Muscle layer of colon (tissue), 2 donors: ENCODE measurements around the gene ARPP21.

ENCODE experiments used
- H3K27ac ChIP-seq: one replicate; pipeline ENCODE4 v1.7.0; 2013; ENCODE audit warnings: low read depth, mild to moderate bottlenecking, low read length, moderate library complexity
- H3K27me3 ChIP-seq, 2 donors: one replicate each; pipeline ENCODE4 v1.7.0; 2013; ENCODE audit warnings: low read length in 2 of 2, mild to moderate bottlenecking in 2 of 2; ENCODE audit not compliant: insufficient read depth in 2 of 2, control insufficient read depth in 1 of 2
- H3K36me3 ChIP-seq: one replicate; pipeline ENCODE4 v1.7.0; 2013; ENCODE audit warnings: mild to moderate bottlenecking, low read length; ENCODE audit not compliant: insufficient read depth
- H3K4me1 ChIP-seq: one replicate; pipeline ENCODE4 v1.7.0; 2013; ENCODE audit warnings: mild to moderate bottlenecking, low read length; ENCODE audit not compliant: insufficient read depth
- H3K4me3 ChIP-seq, 2 donors: one replicate each; pipeline ENCODE4 v1.7.0; 2013; ENCODE audit warnings: low read length in 2 of 2, low read depth in 1 of 2, mild to moderate bottlenecking in 1 of 2, moderate library complexity in 1 of 2
- H3K9ac ChIP-seq: one replicate; pipeline ENCODE4 v1.7.0; 2013; ENCODE audit warnings: low read length
- H3K9me3 ChIP-seq: one replicate; pipeline ENCODE4 v1.7.0; 2013; ENCODE audit warnings: mild to moderate bottlenecking, low read length
- donor health status: abdominal sarcoma.
- donor health status: Adenocarcinoma of cecum.

ARPP21 gene

GRCh38 chr3:35718921-35719320, 79.6 kb downstream of the ARPP21 start:
- Histone ChIP-seq H3K4me3 (no peak overlapping the region), H3K9me3 (no peaks in the 10 kb centered on the region), H3K36me3 (no peaks in the 10 kb centered on the region), H3K27ac (no peak overlapping the region), H3K9ac (no peak overlapping the region), H3K4me1 (no peaks in the 10 kb centered on the region), H3K27me3 (no peaks in the 10 kb centered on the region)

- Histone ChIP-seq H3K27ac (no peak overlapping the region), H3K4me1 (no peaks in the 10 kb centered on the region), H3K36me3 (no peaks in the 10 kb centered on the region), H3K9me3 (no peaks in the 10 kb centered on the region), H3K4me3 (no peak overlapping the region), H3K27me3 (no peaks in the 10 kb centered on the region), H3K9ac (no peak overlapping the region)
Measured at GRCh38 chr3:35721628-35722027, 82.3 kb downstream of the ARPP21 start.

- Histone ChIP-seq H3K4me1 (no peaks in the 10 kb centered on the region), H3K27ac (no peak overlapping the region)
Measured at GRCh38 chr3:35722902-35723301, 83.6 kb downstream of the ARPP21 start.

DNA sequence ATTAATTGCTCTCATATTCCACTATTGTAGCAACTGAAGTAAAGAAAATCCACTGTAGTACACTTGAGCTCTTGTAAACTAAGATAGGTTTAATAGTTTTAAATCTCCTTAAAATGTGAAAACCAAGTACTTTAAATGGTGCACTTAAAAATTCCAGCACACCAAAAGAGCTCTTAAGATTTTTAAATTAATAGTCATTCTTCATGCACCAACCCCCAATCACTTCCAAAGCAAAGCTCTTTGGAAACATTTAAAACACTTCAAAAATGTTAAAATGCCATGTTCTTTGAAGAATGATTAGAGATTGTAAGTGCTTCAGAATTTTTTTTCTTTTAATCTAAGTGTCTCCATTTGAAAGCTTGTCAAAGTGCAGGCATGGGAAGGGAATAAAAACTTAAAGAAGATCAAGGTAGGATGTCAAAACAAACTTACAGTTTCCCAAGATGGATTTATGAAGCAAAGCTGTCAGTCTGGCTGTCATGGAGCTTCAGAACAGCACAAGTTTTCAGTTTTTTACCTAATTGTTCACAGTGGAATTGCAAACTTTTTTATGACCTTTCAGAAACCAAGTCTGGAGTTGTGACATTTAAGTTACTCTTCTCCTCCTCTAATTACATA, 84.3 kb downstream of the ARPP21 start:
- H3K36me3 ChIP-seq: no peaks in the 10 kb centered on the region
- no peaks in the 10 kb centered on the region for H3K27me3 ChIP-seq
- H3K4me3 ChIP-seq: no peak overlapping the region
- H3K27ac ChIP-seq: no peak overlapping the region
- no peak overlapping the region for H3K9ac ChIP-seq
- no peaks in the 10 kb centered on the region for H3K4me1 ChIP-seq
- H3K9me3 ChIP-seq: no peaks in the 10 kb centered on the region

More at GRCh38 chr3:35722902-35723301, 83.6 kb downstream of the ARPP21 start:
- Histone ChIP-seq H3K9ac (no peak overlapping the region), H3K4me3 (no peak overlapping the region), H3K36me3 (no peaks in the 10 kb centered on the region), H3K27me3 (no peaks in the 10 kb centered on the region), H3K9me3 (no peaks in the 10 kb centered on the region)

GRCh38 chr3:35724106-35724505, 84.8 kb downstream of the ARPP21 start:
- Histone ChIP-seq H3K9me3 (no peaks in the 10 kb centered on the region), H3K27me3 (no peaks in the 10 kb centered on the region), H3K36me3 (no peaks in the 10 kb centered on the region), H3K9ac (no peak overlapping the region), H3K27ac (no peak overlapping the region), H3K4me1 (no peaks in the 10 kb centered on the region), H3K4me3 (no peak overlapping the region)

DNA sequence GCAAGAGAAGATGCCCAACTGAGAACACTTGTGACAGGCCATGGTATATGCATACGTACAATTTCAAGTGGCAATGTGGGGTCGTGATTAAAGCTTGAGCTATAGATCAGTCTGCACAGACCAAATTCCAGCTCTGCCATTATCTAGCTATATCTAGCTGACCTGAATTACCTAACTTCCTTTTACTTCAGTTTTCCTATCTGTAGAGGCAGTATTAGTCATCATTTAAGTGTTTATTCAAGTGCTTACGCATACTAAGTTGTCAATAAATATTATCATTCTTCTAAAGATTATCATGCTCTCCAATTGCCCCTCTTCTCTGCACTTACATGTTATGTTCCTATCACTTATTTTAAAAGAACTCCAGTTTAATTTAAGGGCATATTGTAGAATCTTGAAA, 87.9 kb downstream of the ARPP21 start:
- no peaks in the 10 kb centered on the region for H3K36me3 ChIP-seq
- no peaks in the 10 kb centered on the region for H3K9me3 ChIP-seq
- no peak overlapping the region for H3K9ac ChIP-seq
- H3K4me1 ChIP-seq: no peaks in the 10 kb centered on the region
- H3K4me3 ChIP-seq: no peak overlapping the region
- no peak overlapping the region for H3K27ac ChIP-seq
- no peaks in the 10 kb centered on the region for H3K27me3 ChIP-seq

GRCh38 chr3:35733341-35733740, 94.0 kb downstream of the ARPP21 start:
- H3K4me3 ChIP-seq: no peak overlapping the region
- H3K4me1 ChIP-seq: no peaks in the 10 kb centered on the region
- H3K9ac ChIP-seq: no peak overlapping the region
- H3K27me3 ChIP-seq: no peaks in the 10 kb centered on the region
- no peaks in the 10 kb centered on the region for H3K36me3 ChIP-seq
- H3K9me3 ChIP-seq: no peaks in the 10 kb centered on the region
- no peak overlapping the region for H3K27ac ChIP-seq

DNA sequence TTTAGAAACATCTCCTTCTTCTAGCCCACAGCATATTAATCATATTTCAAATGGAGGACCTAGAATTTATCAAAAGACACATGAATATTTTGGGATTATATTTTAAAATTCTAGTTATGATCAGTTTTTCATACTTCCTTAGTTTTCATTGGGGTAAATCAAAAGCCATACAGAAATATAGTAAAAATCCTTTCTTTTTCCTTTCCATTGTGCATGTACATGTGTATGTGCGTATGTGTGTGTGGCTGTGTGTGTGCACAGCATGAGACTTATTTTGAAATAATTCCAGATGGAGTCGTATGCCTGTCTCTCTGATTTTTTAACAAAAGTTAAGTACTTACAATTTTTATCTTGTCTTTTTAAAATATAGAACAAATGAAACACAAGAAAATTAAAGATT, 94.5 kb downstream of the ARPP21 start:
- H3K27ac ChIP-seq: no peak overlapping the region
- H3K9ac ChIP-seq: no peak overlapping the region
- no peaks in the 10 kb centered on the region for H3K4me1 ChIP-seq
- no peak overlapping the region for H3K4me3 ChIP-seq
- no peaks in the 10 kb centered on the region for H3K27me3 ChIP-seq
- H3K9me3 ChIP-seq: no peaks in the 10 kb centered on the region
- H3K36me3 ChIP-seq: no peaks in the 10 kb centered on the region

GRCh38 chr3:35737080-35737479, 97.8 kb downstream of the ARPP21 start:
- H3K9ac ChIP-seq: no peak overlapping the region
- H3K27me3 ChIP-seq: no peaks in the 10 kb centered on the region
- H3K4me1 ChIP-seq: no peaks in the 10 kb centered on the region
- H3K4me3 ChIP-seq: no peak overlapping the region
- H3K36me3 ChIP-seq: no peaks in the 10 kb centered on the region
- no peaks in the 10 kb centered on the region for H3K9me3 ChIP-seq
- H3K27ac ChIP-seq: no peak overlapping the region

GRCh38 chr3:35737527-35737926, 98.2 kb downstream of the ARPP21 start:
- H3K27ac ChIP-seq: no peak overlapping the region
- no peak overlapping the region for H3K4me3 ChIP-seq
- no peaks in the 10 kb centered on the region for H3K9me3 ChIP-seq
- no peaks in the 10 kb centered on the region for H3K27me3 ChIP-seq
- no peaks in the 10 kb centered on the region for H3K36me3 ChIP-seq
- H3K9ac ChIP-seq: no peak overlapping the region
- no peaks in the 10 kb centered on the region for H3K4me1 ChIP-seq

- Histone ChIP-seq H3K4me3 (no peak overlapping the region), H3K27ac (no peak overlapping the region), H3K9me3 (no peaks in the 10 kb centered on the region), H3K4me1 (no peaks in the 10 kb centered on the region), H3K9ac (no peak overlapping the region), H3K36me3 (no peaks in the 10 kb centered on the region), H3K27me3 (no peaks in the 10 kb centered on the region)
Measured at GRCh38 chr3:35737934-35738706, 98.8 kb downstream of the ARPP21 start.
